SK-N-MC (cell line): Measurements from ENCODE around the gene CXCL16.

Source experiments
- EZH2 ChIP-seq: fragments of 200-600 bp; sonication (generic); IDR thresholded peaks from one replicate; pipeline ENCODE4 v1.6.1; 2017; ENCODE audit warnings: antibody characterized with exemption
- POLR2AphosphoS5 ChIP-seq: IDR thresholded peaks from 2 replicates; pipeline ENCODE4 v1.6.1; 2012; ENCODE audit warnings: mild to moderate bottlenecking, low read depth, low read length, borderline replicate concordance

DNA sequence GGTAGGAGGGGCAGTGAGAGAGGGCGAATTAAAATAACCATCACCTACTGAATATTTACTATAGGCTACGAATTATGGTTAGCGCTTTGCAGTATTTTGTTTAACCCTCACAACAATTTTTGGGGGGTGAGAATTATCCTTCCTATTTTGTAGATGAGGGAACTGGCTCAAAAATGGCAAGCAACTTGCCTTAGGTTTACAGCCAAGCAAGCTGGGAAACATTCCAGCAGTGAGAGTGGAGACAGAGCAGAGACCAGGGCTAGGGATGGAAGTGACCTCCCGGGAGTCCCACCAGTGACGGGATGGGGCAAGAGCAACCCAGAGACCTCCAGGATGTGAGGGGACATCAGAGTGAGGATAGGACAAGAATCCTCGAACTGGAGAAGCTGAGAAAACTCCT, 46.8 kb upstream of the CXCL16 start:
- TF ChIP-seq EZH2 = no peak
- TF ChIP-seq POLR2AphosphoS5 = no peak
